ENCODE measurements around the gene ATP5PF.
"Not testable (repeated sequence)": the region's sequence is repeated elsewhere in the genome, so short reads cannot be mapped to it uniquely, and the experiment has no call there.

The ATP5PF gene, protein sequence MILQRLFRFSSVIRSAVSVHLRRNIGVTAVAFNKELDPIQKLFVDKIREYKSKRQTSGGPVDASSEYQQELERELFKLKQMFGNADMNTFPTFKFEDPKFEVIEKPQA

DNA sequence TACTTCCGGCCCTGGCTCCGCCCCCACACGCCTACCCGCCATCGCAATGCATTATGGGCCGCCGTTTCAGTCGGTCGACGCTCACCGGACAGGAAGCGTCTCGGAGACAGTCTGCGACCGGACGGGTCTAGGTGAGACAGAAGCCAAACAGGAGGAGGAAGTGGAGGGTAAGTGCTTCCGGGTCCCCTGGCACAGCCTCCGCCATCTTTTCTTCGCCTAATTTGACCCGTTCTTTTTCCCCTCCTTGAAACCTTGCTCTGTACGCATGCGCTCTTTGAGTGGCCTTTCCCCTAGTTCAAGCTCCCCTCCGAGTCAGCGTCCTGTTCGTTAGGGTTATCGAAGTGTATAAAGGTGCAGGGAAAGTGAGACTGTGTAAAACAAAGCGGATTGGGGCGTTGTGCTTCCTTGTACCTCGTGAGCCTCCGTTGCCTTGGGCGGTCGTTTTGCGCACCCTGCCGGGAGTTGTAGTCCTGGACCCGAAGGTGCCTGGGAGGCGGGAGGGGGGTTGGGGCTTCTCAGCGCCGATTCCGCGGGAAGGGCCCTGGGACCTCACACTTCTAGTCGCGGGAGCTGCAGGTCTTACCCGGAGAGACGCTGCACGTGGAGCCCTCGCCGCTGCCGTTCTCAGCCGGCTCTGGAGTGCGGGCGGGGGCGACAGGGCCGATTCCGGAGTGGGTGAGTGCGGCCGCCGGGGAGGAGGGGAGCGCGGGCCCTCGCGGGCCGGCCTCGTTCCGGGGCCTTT lies at the start of gene ATP5PF, which contains the start of gene GABPA:
Gene ATP5PF, minus strand, starts transcription at position 1 of the 742 bp plus-strand sequence. CDS start 5,110 bp downstream, outside the sequence.
Gene GABPA, plus strand, starts transcription at position 69 of the 742 bp plus-strand sequence. CDS start 6,627 bp downstream, outside the sequence.
- peak; percentile 95 to 97 for DNase-seq

DNA sequence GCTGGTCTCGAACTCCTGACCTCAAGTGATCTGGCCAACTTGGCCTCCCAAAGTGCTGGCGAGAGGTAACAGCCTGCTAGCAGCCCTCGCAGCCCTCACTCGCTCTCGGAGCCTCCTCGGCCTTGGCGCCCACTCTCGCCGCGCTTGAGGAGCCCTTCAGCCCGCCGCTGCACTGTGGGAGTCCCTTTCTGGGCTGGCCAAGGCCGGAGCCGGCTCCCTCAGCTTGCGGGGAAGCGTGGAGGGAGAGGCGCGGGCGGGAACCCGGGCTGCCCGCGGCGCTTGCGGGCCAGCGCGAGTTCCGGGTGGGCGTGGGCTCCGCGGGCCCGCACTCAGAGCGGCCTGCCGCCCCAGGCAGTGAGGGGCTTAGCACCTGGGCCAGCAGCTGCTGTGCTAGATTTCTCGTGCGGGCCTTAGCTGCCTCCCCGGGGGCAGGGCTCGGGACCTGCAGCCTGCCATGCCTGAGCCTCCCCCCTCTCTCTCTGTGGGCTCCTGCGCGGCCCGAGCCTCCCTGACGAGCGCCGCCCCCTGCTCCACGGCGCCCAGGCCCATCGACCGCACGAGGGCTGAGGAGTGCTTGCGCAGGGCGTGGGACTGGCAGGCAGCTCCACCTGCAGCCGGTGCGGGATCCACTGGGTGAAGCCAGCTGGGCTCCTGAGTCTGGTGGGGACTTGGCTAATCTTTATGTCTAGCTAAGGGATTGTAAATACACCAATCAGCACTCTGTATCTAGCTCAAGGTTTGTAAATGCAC lies 43.6 kb upstream of the ATP5PF start:
- not testable (repeated sequence) for DNase-seq

DNA sequence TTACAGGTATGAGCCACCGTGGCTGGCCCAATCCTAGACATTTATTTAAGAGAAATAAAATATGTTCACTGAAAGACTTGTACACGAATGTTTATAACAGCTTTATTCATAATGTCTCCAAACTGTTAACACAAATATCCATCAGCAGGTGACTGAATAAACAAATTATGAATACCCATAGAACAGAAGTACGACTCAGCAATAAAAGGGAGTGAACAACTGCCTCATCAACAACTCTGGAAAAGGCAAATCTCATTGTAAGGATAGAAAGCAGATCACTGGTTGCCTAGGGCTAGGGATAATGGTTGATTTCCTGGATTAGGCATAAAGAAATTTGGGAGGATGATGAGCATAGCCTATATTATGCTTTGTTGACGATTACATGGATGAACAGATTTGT lies 41.7 kb upstream of the ATP5PF start:
- DNase-seq, result no peak

DNA sequence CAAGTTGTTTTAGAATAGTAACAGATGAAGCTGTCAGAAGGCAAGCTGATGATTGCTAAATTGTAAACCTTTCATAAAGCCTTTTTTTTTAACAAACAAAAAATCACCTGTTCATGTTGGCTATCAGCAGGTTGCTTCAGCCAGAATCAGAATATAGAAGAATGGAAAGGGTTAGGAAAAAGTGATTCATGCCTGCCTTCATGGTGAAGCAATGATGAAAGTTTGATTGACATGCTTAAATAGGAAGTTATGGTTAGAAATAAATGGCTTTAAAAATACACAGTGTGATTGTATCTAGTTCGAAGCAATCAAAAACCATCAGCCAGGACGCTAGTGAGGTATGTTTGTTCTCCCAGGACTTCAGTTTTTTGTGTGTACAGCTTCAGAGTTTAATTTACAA lies 38.0 kb upstream of the ATP5PF start:
- DNase-seq, result peak; percentile 7 to 36

DNA sequence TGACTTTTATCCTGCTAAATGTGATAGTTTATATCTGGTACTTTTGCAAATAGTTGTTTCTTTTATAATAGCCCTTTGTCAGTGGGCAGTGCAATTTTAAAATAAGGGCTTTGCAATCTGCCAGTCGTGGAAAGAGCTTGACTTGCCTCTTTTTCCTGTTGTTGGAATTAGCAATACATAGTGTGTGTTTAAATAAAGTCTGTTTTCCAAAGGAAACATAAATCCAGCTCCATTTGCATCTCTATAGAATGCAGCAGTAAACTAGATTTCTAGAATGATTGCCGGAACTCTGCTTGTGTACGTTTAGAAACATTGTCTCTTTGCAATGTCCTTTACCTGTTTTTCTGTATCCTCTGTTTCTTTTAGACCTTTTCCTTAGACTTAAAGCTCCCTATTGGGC lies 33.2 kb upstream of the ATP5PF start:
- no peak for DNase-seq

DNA sequence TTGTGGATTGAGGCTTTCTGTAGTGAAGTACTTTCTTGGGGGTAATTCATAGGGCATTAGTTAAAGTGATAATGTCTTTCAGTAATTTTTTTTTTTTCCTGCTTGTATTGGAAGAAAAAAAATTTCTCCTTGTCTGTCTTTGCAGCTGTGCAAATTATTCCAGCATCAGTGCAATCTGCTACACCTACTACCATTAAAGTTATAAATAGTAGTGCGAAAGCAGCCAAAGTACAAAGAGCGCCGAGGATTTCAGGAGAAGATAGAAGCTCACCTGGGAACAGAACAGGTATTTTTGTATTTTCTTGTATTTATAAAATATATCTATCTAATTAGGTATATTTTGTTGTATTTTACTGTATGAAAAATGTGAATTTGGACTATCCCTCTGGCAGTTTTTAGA lies 29.4 kb upstream of the ATP5PF start:
- no peak for DNase-seq

DNA sequence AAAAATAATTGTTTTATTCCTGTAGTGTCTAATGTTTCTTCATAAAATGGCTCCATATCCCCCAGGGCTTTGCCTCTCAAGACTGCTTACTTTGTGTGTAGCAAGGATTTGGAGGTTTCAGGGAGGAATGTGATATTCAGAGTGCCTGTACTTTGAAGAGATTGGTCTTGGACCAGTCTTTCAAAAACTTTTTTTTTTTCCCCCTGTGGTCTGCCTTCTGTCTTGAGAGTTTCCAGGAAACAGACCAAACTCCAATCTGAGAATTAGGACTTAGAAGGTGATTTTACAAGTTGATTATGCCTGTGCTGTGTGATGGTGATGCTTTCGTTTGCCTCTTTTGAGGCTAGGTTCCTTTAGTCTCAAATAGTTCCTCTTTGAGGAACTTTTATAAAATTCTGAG lies 26.0 kb upstream of the ATP5PF start:
- no peak for DNase-seq

DNA sequence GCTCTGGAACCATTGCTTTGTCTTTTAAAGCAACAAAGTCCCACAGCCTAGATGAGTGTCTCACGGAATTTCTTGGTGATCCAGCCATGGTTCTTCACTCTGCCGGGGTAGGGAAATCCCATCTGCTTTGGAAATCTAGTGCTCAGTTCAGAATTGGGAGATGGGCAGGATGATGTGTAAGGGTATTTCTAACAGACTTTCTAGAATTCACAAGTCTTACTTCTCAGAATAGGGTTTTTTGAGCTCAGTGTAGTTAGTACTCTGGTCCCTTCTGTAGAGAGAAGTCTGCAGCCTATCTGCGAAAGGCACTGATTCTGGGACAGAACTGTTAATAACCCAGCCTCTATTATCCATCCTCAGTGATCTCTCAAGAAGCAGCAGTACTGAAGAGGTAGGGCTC lies 25.4 kb upstream of the ATP5PF start:
- no peak for DNase-seq

DNA sequence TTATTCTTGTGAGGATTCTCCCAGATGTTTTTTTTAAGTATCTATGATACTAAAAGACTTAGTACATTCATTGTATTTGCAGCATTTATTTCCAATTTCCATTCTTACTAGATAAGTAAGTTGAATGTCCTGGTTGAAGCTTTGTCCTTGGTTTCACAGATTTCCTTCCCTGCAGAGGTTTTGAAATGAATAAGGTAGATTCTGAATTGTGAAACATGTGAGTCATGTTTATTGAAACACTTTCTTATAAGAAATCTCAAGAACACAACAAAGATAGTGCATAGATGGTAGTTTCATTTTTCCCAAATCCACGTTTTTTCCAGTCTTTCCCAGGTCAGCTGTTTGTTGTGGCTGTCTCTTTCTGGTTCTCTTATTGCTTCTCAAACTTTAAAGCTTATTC lies 24.9 kb upstream of the ATP5PF start:
- no peak for DNase-seq

DNA sequence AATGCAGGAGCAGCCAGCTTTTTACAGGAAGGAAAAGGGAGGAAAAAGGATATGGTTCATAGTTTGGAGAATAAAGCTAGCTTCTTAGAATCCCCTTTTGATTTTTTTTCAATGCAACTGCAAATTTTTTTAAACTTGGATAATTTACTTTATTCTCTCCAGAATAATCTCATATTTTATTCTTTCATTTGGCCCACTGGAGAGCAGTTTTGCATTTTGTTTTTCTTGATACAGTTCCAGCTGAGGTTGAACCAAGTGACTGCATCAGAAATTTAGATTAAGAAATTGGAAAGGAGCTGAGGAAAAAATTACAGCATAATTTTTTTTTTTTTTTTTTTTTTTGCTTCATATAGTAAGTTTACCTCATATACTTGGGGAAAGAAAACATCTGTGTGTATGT lies 22.8 kb upstream of the ATP5PF start:
- no peak for DNase-seq

DNA sequence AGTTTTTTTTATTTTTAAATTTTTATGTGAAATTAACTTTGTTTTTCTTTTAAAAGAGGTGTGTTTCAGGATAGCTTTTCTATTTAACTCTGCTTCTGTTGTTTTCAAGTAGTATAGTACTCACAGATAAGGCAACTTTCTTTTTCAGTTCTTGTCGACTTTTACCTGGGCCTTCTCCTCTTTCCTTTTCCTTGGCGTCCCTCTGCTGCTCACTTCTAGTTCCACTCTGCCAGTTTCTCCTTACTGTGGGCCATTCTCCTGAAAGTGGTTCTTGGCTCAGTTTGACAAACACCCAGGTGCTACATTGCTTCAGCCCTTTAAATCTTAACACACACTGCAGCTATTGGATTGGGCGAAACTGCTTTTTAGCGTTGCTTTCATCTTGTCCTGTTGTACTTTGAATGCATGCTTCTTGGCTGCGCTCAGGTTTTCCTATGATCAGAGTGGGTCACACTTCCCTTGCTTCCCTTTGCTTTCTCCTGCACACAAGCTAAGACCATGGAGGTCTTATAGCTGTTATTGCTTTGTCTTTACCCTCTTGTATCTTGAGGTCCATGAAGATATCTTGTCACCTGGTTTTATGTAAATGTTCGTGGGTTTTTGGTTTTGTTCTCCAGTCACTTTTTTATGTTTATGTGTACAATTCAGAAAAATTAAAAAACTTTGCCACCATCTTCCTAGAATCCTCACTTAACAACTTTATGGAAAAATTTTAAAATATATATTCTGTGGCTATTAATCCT lies 21.7 kb upstream of the ATP5PF start:
- DNase-seq, result no peak

DNA sequence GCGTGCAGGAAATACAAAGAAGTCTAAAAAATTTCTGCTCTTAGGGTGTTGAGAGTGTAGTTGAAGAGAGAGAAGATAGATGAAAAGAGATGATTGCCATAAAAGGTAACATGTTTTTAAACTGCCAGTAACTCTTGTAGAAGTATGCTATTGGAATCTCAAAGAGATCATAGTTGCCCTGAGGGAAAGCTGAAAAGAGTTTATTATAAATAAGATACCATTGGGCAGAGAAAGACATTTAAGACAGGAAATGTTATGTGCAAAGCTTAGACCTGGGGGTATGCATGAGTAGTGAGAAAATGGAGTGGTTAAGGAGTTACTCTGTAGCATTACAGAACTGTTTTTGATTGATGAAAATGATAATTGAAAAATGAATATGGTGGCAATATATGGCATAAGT lies 17.7 kb upstream of the ATP5PF start:
- DNase-seq, result no peak

DNA sequence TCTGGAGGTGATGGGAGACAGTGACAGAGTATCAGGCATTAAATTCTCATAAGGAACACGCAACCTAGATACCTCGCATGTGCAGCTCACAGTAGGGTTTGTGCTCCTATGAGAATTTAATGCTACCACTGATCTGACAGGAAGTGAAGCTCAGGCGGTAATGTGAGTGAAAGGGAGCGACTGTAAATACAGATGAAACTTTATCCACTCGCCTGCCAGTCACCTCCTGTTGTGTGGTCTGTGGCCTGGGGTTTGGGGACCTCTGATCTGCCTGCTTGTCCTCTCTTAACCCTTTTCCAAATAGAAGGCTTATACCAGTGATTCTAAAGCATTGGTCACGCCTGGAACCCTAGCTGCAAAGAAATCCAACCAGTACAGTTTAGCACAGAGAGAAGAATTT lies 15.4 kb upstream of the ATP5PF start:
- peak; percentile 62 to 66 for DNase-seq

DNA sequence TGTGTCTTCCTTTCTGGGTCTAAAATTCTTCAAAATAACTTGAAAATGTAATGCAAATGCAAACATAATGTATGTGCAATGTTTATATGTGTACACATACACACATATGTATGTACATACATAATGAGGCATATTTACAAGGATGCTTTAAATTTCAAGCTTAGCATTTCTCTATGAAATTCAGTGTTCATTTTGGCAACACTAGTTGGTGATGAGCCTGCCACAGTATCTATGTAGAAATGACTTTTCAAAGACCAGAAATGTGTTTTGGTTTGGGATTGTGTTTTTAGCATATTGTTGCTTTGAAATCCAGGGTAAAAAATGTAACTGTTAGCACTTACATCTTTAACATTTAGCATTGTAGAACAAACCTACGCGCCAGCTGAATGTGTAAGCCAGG lies 10.2 kb upstream of the ATP5PF start:
- DNase-seq, result no peak

DNA sequence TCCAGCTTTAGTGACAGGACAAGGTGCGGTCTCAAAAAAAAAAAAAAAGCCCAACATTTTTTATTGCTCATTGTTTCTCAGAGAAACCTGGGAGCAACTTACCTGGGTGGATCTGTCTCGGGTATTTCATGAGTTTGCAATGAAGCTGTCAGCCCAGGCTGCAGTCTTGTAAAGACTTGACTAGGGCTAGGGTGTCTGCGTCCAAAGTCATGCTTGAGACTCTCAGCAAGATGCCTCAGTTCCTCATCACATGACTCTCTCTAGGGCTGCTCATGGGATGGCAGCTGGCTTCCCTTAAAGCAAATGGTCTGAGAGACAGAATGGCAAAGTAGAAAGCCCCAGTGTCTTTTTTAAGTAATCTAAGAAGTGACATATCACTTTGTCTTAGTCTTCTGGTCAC lies 8.2 kb upstream of the ATP5PF start:
- DNase-seq, result no peak

DNA sequence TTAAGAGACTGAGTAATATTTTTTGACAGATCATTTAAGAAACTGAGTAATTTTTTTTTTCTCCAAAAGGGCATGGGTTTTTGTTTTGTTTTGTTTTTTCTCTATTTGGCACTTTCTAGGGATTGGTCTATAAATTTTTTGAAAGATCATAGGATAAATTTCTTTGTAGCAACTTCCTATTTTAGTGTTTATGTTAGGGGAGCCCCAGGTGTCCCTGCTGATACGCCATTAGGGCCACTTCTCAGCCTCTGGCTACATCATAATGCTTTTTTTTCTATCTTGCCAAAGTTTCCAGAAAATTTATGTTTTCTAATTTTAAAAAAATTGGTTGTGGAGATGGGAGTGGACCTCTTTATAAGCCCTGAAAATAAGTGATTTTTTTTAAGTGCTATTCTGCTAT lies 2.7 kb upstream of the ATP5PF start:
- DNase-seq, result no peak

DNA sequence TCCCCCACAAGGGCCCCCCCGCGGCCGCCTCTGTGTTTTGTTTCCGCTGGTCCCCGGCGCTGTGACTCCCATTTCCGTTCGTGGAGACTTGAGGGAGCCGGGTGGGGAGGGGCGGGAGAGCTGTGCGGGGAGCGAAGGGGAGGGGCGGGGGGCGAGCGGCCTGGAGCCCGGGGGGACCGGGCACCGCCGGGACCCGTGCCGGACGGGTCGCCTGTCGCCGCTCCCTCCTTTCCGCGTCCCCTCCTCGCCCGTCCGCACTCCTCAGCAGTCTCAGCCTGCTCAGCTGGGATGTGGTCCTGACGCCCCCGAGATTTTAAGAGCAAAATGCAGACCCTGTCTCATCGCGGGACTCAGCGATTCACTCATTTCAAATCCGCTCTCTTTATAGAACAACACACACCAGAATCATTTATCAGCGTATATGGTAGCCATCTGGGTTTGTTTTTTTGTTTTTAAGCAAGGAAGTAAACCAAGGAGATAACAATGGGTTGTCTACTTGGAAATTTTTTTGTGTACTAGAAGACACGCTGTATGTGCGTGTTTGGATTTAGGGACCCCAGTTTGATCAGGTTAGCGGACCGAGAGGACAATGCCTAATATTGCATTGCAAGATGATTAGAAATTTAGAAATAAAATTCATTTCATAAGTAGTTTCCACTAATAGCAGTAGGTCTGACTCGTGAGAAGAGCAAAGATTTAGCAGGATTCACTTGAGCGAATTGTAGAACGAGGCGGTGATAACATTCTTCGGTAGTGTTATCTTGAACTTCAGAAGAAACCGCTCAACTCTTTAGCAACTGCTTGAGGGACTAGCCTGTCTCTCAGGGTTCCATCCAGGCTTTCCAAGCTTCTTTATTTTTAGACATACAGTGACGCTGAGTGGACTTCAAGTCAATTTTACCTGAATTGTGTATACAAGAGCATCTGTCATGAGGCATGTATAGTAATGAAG lies 1.2 kb upstream of the ATP5PF start:
- DNase-seq, result peak; percentile 74 to 80

DNA sequence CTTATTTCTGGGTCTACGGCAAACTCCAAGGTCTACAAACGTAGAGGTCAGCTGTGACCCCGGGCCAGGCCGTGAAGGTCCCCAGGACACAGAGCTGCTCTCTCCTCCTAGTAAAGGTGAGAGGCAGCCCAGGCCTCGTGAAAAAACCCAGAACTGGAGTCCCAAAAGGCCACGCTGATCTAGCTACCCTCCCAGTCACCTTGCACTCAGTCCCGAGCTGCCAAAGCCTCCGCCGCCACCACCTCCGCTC lies 125 bp downstream of the ATP5PF start:
- DNase-seq, result no peak

DNA sequence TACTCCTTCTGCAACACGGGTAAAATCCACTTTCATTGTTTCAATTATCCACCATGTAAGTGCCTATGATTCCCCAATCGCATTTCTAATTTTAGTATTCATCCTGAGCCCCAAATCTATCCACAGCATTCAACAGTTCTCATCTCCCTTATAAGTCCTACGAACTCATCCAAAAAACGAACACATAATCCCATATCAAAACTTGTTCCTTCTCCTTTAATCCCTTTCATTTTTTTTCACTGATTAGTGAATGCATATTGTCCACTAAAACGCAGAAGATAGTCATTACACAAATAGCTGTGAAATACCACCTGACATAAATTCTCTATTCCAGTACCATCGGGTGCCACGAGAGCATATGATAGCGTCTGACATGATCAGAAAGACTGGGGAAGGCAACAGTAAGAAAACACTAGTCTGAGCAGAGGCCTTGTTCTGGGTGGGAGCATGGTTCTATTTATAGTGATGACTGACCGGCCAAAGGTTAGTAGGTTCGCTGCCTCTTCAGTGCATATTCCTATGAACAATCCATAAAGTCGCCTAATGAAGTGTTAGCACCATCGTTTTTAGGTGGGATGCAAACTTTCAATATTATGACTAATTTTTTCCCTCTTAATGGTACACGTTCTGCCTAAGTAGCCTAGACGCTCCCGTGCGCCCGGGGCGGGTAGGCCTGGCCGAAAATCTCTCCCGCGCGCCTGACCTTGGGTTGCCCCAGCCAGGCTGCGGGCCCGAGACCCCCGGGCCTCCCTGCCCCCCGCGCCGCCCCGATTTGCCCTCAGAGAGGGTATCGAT lies 648 bp downstream of the ATP5PF start:
- peak; percentile 33 to 47 for DNase-seq

DNA sequence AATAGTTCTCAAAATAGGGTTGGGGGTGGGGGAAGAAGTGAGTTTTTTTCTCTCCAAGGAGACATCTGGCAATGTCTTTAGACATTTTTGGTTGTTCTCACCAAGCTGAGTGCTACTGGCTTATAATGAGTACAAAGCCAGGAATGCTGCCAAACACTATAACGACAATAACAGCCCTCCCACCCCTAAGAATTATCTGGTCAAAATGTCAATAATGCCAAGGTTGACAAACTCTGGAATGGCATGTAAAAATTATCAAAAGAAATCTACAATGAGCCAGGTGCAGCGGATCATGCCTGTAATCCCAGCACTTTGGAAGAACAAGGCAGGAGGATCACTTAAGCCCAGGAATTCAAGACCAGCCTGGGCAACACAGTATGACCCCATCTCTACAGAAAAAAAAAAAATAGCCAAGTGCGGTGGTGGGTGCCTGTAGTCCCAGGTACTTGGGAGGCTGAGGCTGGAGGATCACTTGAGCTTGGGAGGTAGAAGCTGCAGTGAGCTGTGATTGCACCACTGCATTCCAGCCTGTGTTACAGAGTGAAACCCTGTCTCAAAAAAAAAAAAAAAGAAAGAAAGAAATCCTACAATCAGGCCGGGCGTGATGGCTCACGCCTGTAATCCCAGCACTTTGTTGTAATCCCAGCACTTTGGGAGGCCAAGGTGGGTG lies 2.5 kb downstream of the ATP5PF start:
- DNase-seq, result no peak

DNA sequence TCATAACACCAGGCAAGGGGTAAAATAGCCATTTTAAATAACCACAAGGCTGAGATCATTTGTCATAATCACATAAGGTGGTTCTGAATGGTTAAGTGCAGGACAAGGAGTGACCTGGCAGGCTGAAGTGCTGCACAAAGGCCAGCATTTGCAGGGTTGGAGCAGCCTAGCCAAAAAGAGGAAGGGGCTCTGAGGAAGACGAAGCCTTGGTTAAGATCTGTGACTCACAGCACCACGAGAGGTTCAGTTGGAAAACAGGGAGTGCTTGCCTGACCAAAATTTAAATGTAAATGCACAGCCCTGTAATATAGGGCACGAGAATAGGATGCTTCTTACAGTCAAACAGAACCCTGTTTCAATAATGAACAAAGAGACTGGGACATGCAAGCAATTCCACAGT lies 12.1 kb downstream of the ATP5PF start:
- peak; percentile 77 to 82 for DNase-seq

Data from Kasumi-1 (cell line).